ENCODE measurements around the gene FANCC.

FANCC gene

DNA sequence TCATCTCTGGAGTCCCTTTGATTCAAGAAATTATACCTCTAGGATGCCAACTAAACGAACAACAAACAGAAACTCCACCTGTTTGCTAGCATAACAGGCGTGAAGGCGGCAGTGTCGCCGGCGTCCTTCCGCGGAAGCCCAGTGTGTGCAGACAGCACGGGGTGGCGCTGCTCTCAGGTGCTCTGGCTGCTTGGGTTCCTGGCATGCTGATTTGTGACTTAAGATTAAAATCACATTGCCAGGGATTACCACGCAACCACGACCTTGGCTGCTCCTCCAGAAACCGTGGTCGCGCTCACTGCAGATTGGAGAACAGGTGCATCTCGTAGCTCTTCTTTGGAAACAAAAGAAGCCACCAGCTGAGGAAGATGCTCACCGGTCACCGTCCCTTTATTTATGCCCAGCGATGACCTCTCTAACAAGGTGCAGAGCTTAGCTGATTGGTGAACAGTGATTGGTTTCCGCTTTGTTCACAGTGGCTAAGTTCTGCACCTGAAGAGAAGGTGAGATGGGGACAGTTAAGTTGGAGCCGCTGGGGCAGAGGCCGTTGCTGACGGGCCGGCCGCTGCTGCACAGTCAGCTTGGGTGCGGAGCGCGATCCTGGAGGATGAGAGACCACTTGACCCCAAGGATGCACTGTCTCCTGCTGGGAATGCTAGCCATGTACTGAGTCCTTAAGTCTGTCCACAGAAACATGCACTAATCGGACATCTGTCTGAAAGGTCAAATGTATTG lies 232.3 kb downstream of the FANCC start:
- in situ Hi-C loops (cut with MboI; ENCODE audit: low pct_unique_long_range_greater_than_20kb, low sequenced_read_pairs) = no loop called here

DNA sequence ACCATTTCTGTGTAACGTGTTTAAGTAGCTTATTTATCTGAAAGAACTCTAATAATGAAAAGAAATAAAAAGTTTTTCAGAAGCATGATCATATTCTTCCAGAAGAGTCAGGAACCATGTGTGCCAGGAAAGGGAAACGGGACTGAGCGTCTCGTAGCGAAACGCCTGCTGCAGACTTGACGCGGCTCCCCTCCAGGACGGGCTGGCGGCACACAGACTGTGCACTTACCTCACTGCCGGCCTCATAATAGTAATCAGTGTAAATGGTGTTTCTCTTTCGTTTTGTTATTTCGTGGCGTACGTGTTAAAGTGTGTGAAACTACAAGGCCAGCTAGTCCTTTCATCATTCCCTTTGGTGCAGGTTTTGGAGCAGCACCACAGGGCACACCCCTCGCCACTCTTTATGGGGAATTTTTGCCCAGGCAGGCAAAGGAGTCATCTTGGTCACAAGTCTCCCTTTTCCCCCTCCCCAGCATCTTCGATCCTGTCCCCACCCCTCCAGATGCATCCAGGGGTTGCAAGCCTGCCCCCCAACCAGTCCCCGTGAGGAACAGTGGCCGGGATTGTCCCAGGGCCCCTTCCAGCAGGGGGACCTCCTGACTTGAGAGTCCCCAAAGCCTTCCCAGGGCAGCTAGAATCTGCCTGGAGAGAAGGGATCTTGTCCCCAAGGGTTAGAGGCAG lies 233.1 kb downstream of the FANCC start:
- in situ Hi-C loops (cut with MboI; ENCODE audit: low pct_unique_long_range_greater_than_20kb, low sequenced_read_pairs) = no loop called here

More for the DNA sequence above, 232.3 kb downstream of the FANCC start:
- DNase-seq = no peak

DNA sequence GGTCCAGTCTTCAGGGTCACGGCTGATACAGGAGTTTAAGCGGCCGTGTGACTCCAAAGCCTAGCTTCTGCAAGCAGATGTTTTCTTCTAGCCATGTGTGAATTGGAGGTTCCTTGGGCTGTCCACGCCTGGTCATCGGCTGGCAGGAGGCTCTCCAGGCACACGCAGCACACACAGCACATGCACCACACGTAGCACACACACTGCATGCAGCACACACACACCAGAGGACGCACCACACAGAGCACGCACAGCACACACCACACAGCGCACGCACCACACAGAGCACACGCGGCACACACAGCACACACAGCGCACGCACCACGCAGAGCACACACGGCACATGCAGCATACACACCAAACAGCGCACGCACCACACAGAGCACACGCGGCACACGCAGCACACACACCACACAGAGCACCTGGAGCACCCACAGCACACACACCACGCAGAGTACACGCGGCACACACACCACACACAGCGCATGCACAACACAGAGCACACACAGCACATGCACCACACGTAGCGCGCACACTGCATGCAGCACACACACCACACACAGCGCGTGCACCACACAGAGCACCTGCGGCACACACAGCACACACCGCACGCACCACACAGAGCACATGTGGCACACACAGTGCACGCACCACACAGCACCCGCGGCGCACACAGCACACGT lies 234.3 kb downstream of the FANCC start:
- DNase-seq = no peak
- in situ Hi-C loops (cut with MboI; ENCODE audit: low pct_unique_long_range_greater_than_20kb, low sequenced_read_pairs) = no loop called here

More for the DNA sequence above, 233.1 kb downstream of the FANCC start:
- no peak for DNase-seq

DNA sequence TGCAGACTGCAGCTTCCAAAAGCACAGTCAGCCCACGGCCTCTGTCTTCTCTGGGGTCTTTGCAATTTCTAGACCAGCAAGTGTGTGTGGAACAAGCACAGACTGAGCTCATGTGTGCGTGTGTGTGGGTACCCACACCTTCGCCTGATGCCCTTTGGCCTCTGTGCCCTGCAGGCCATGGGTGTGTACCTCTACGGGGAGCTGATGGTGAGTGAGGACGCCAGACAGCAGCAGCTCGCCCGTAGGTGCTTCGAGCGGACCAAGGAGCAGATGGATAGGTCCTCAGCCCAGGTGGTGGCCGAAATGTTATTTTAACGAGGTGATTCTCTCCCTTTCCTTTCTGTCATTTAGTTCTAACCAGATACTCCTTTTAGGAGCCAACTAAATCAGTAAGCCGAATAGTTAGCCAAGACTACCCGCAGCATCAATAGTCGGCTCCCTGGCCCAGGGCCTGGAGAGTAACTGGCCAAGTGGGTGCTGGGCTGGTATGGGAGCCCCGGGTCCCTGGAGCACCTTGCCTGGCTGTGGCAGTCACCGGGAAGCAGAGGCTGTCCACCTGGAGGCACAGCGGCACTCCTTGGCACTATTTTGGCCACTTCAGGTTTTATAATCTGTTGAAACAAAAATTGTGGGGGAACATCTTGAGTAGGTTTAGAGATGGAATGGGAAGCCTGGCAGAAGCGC lies 235.0 kb downstream of the FANCC start:
- in situ Hi-C loops (cut with MboI; ENCODE audit: low pct_unique_long_range_greater_than_20kb, low sequenced_read_pairs) = no loop called here
- DNase-seq = no peak

GRCh38 chr9:95081998-95082397 lies 235.5 kb downstream of the FANCC start:
- no peak for DNase-seq
- in situ Hi-C loops (cut with MboI; ENCODE audit: low pct_unique_long_range_greater_than_20kb, low sequenced_read_pairs) = no loop called here

- no peak for DNase-seq
- in situ Hi-C loops (cut with MboI; ENCODE audit: low pct_unique_long_range_greater_than_20kb, low sequenced_read_pairs) = no loop called here
These were observed 236.4 kb downstream of the FANCC start for GRCh38 chr9:95080961-95081647.

GRCh38 chr9:95079461-95079860 lies 238.0 kb downstream of the FANCC start:
- no peak for DNase-seq

DNA sequence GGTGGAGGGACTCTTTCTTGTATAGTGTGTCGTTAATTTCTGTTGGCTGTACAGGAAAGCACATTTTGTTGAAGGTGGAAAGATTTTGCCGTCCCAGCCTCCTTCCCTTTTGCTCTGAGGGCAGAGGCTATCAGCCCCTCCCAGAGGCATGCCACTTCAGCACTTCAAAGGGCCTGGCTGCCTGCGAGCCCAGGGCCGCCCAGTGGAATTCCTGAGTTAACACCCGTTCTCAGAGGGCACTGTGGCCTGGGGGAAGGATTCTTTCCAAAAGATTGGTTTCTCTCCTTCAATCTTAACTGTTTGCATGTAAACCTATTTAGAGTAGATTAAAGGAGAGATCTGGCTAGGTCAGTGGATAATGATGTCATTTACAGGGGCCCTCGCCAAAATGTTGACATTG lies 238.6 kb downstream of the FANCC start:
- DNase-seq = no peak
- in situ Hi-C loops (cut with MboI; ENCODE audit: low pct_unique_long_range_greater_than_20kb, low sequenced_read_pairs) = no loop called here

More at GRCh38 chr9:95079461-95079860, 238.0 kb downstream of the FANCC start:
- in situ Hi-C loops (cut with MboI; ENCODE audit: low pct_unique_long_range_greater_than_20kb, low sequenced_read_pairs) = no loop called here

- in situ Hi-C loops (cut with MboI; ENCODE audit: low pct_unique_long_range_greater_than_20kb, low sequenced_read_pairs) = no loop called here
- no peak for DNase-seq
These were observed 239.0 kb downstream of the FANCC start for GRCh38 chr9:95078511-95078910.

DNA sequence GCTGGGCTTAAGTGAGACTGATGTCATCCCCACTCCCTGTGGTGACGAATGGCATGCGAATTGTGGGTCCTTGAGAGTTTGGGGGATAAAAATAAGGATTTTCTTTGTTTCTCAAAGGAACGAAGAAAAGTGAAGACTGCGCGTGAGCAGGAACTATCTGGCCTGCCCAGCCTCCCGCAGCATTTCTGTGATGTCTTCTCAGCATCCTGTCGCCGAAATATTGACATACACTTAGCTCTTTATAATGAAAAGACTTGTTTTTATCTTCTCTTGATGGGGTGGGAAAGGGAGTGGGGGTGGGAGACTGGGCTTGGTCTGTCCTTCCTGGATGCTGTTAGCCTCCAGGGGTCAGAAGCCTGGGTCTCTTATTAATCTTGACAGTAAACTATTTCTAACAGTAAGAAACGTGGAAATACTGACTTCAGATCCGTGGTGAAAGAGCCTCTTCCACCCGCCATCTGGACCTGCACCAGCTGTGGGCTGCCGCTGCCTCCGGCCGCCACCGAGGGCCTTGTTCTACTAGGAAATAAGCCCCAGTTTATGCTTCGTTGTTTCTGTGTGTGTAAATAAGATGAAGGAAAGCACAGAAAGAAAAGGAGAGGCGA lies 239.6 kb downstream of the FANCC start:
- in situ Hi-C loops (cut with MboI; ENCODE audit: low pct_unique_long_range_greater_than_20kb, low sequenced_read_pairs) = no loop called here
- no peak for DNase-seq

- in situ Hi-C loops (cut with MboI; ENCODE audit: low pct_unique_long_range_greater_than_20kb, low sequenced_read_pairs) = no loop called here
- no peak for DNase-seq
These were observed 240.3 kb downstream of the FANCC start for GRCh38 chr9:95077053-95077765.

DNA sequence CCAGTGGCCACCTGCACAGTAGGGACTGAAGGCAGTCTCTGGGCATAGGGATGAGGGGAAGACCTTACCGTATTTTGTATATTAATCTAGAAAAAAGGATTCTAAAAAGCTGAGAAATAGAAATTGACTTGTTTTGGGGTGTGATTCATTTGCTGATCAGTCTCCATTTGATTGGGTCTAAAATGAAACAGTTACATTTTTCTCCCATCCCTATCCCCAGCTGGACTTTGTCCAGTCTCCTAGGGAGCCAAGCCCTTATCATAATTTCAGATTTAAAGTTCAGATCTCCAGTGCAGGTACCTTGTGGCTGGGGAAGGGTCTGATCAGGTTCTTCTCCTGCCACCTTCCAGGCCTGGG lies 240.8 kb downstream of the FANCC start:
- DNase-seq = no peak
- in situ Hi-C loops (cut with MboI; ENCODE audit: low pct_unique_long_range_greater_than_20kb, low sequenced_read_pairs) = no loop called here

DNA sequence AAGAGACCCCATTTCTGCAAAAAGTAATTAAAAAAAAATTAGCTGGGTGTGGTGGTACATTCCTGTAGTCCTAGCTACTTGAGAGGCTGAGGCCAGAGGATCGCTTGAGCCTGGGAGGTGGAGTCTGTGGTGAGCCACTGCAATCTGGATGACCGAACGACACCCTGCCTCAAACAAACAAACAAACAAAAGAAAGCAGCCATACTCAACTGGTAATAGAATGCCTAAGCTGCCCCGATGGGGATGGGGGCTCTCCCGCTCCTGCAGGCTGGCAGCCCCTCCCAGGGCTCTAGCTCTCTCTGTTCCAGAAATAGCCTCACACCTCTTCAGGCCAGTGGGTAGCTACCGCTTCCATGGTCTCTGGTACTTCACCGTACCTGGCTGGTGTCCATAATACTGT lies 241.8 kb downstream of the FANCC start:
- DNase-seq = no peak
- in situ Hi-C loops (cut with MboI; ENCODE audit: low pct_unique_long_range_greater_than_20kb, low sequenced_read_pairs) = no loop called here

- DNase-seq = no peak
- in situ Hi-C loops (cut with MboI; ENCODE audit: low pct_unique_long_range_greater_than_20kb, low sequenced_read_pairs) = no loop called here
These were observed 242.9 kb downstream of the FANCC start for GRCh38 chr9:95074632-95075031.

DNA sequence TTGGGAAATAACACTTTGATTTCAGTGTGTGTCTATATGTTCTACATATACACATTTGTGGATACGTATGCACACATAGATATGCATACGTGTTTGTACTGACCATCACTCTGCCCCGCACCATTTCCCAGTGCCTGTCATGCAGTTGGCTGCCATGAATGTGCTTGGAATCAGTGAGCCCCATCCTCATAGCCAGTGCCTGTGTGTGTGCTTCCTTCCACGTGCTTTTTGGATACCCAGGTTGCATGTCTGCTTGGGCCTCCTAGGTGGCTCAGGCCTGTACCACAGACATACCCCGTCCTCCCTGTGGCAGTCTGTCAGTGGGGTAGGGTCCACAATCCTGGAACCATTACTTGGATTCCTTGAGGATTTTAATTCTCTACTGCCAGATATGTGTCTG lies 243.6 kb downstream of the FANCC start:
- DNase-seq = no peak
- in situ Hi-C loops (cut with MboI; ENCODE audit: low pct_unique_long_range_greater_than_20kb, low sequenced_read_pairs) = no loop called here

- in situ Hi-C loops (cut with MboI; ENCODE audit: low pct_unique_long_range_greater_than_20kb, low sequenced_read_pairs) = no loop called here
- no peak for DNase-seq
These were observed 244.4 kb downstream of the FANCC start for GRCh38 chr9:95073042-95073607.

- in situ Hi-C loops (cut with MboI; ENCODE audit: low pct_unique_long_range_greater_than_20kb, low sequenced_read_pairs) = no loop called here
- DNase-seq = no peak
These were observed 245.6 kb downstream of the FANCC start for GRCh38 chr9:95071925-95072324.

DNA sequence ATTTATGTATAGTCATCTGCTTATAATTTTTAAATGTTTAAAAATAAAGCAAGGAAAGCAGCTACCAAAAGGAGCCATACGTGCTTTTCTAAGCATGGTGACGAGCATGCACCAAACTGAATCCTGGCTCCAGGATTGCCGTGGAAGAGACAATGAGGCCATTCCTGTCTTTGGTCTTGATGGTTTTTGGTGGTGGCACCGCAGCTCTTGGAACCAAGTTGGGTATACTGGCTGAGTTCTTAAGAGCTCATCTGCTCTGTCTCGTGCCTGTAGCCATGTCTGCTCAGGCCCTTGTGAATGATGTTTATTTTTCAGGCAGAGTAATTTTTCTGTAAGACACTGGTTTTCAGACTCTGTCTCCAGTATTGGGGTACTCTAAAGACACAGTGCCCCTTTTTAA lies 246.1 kb downstream of the FANCC start:
- no peak for DNase-seq
- in situ Hi-C loops (cut with MboI; ENCODE audit: low pct_unique_long_range_greater_than_20kb, low sequenced_read_pairs) = no loop called here

Data from KBM-7 (cell line).